ENCODE data around the gene MAD1L1.
A peak's percentile ranks its signal among the peaks of the same experiment; 100 is the strongest.

The MAD1L1 gene

GRCh38 chr7:1813394-1814088 is 419.2 kb downstream of the MAD1L1 start:
- DNase-seq (ENCODE audit: low spot score): no peak

- peak; percentile 36 for DNase-seq (ENCODE audit: low spot score)
Observed at GRCh38 chr7:1812509-1813393, 420.0 kb downstream of the MAD1L1 start.

- no peak for DNase-seq (ENCODE audit: low spot score)
Observed at GRCh38 chr7:1811850-1812508, 420.8 kb downstream of the MAD1L1 start.

GRCh38 chr7:1810961-1811849 is 421.5 kb downstream of the MAD1L1 start:
- DNase-seq (ENCODE audit: low spot score): no peak

GRCh38 chr7:1810521-1810920 is 422.2 kb downstream of the MAD1L1 start:
- no peak for DNase-seq (ENCODE audit: low spot score)

GRCh38 chr7:1809601-1810258 is 423.0 kb downstream of the MAD1L1 start:
- DNase-seq (ENCODE audit: low spot score): no peak

GRCh38 chr7:1809070-1809469 is 423.7 kb downstream of the MAD1L1 start:
- no peak for DNase-seq (ENCODE audit: low spot score)

- no peak for DNase-seq (ENCODE audit: low spot score)
Observed at GRCh38 chr7:1807821-1808600, 424.7 kb downstream of the MAD1L1 start.

GRCh38 chr7:1806354-1806753 is 426.4 kb downstream of the MAD1L1 start:
- DNase-seq (ENCODE audit: low spot score): no peak

- no peak for DNase-seq (ENCODE audit: low spot score)
Observed at GRCh38 chr7:1804310-1804709, 428.4 kb downstream of the MAD1L1 start.

- DNase-seq (ENCODE audit: low spot score): no peak
Observed at GRCh38 chr7:1802899-1803298, 429.8 kb downstream of the MAD1L1 start.

- DNase-seq (ENCODE audit: low spot score): no peak
Observed at GRCh38 chr7:1800902-1801301, 431.8 kb downstream of the MAD1L1 start.

GRCh38 chr7:1798191-1798590 is 434.6 kb downstream of the MAD1L1 start:
- peak; percentile 59 for DNase-seq (ENCODE audit: low spot score)

- no peak for DNase-seq (ENCODE audit: low spot score)
Observed at GRCh38 chr7:1794888-1795542, 437.7 kb downstream of the MAD1L1 start.

- DNase-seq (ENCODE audit: low spot score): no peak
Observed at GRCh38 chr7:1787681-1788235, 445.0 kb downstream of the MAD1L1 start.

- no peak for DNase-seq (ENCODE audit: low spot score)
Observed at GRCh38 chr7:1787241-1787640, 445.5 kb downstream of the MAD1L1 start.

GRCh38 chr7:1785839-1786238 is 446.9 kb downstream of the MAD1L1 start:
- no peak for DNase-seq (ENCODE audit: low spot score)

- no peak for DNase-seq (ENCODE audit: low spot score)
Observed at GRCh38 chr7:1781369-1781768, 451.4 kb downstream of the MAD1L1 start.

GRCh38 chr7:1779445-1779844 is 453.3 kb downstream of the MAD1L1 start:
- no peak for DNase-seq (ENCODE audit: low spot score)

GRCh38 chr7:1777122-1777521 is 455.6 kb downstream of the MAD1L1 start:
- DNase-seq (ENCODE audit: low spot score): no peak

Data from SW480 (cell line).